Measurements from ENCODE around the gene NOSIP.

The NOSIP gene

DNA sequence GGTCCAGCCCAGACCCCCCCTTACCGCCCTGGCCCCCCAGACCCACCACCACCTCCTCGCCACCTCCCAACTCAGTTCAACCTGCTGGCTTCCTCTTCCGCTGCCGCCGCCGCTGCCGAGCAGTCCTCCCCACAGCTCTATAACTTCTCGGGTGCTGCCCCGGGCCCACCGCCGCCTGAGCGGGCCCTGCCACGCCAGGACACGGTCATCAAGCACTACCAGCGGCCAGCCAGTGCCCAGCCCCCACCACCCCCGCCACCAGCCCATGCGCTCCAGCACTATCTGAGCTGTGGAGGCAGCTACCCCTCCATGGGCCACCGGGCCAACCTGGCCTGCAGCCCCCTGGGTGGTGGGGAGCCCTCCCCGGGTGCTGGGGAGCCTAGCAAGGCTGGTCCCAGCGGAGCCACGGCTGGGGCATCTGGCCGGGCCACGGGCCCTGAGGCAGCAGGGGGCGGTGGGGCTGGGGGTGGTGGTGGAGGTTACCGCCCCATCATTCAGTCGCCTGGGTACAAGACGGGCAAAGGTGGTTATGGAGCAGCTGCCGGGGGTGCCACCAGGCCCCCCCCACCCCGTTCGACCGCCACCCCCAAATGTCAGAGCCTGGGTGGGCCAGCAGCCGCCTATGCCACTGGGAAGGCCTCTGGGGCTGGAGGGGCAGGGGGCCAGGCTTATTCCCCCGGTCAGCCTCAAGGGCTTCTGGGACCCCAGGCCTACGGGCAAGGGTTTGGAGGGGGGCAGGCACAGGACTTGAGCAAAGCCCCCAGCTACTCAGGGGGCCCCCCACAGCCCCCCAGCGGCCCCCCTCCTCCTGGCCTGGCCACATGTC, 14.8 kb upstream of the NOSIP start:
- DNase-seq (ENCODE audit: low read depth): no peak

DNA sequence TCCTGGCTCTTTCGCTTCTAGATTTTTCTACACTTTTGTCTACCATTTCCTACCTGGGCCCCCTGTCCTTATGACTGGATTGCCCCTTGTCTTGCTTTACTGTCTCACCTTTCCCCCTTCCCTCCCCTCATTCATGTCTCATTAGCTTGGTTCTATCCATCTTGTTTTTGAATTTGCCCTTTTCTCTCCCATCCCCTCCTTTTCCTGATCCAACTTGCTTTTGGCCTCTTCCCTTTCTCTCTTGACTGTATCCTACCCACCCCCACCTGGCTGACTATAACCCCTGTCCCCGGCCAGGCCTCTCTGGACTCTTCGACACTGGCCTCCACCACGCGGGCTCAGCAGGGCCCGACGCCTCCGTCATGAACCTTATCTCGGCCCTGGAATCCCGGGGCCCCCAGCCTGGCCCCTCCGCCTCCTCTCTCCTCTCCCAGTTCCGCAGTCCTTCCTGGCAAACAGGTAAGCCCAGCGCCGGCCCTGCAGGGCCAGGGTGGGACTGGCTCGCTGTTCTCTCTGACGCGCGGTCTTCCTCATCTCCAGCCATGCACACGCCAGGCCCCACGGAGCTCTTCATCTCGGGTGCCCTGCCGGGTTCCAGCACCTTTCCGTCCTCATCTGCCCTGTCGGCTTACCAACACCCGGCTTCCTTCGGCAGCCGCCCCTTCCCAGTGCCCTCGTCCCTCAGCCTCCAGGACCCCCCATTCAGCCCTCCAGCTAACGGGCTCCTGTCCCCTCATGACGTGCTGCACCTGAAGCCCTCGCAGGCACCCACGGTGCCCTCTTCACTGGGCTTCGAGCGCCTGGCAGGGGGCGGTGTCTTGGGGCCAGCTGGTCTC, 14.0 kb upstream of the NOSIP start:
- no peak for DNase-seq (ENCODE audit: low read depth)

DNA sequence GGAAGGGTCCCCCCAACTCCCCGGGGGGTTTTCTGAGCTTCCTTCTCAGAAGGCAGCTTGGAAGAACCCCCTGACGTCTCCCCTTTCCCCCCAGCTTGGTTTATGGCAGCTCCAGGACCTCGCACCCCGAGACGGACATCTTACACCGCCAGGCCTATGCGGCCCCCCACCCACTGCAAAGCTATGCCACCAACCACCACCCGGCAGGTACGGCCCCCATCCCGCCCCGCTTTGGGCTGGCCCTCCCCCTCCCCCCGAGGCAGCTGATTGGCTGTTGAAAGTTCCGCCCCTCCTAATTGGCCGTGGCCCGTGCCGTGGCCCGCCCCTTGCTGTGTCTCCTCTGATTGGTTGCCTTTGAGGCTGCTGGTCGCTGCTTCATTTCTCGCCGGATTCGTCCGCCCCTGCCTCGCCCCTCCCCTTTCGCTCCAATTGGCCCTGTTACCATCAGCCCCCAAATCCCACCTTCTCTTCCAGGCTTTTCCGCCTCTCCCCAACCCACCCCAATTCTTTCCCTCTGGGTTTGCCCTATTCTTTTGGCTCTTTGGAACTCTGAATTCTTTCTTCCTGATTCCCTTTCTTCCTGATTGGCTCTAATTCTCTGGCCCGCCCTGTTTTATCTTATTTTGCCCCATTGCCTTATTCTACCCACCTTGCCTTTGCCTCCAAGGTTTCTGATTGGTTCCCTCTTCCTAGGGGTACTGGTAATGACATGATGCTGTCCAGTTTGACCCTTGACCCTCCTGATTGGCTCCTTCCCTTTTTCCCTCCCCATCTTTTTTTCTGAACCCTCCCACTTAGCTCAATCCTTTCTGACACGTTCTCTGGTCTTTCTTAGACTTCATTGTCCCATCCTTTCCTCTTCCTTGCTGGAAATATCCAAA, 13.1 kb upstream of the NOSIP start:
- peak; percentile 84 for DNase-seq (ENCODE audit: low read depth)

DNA sequence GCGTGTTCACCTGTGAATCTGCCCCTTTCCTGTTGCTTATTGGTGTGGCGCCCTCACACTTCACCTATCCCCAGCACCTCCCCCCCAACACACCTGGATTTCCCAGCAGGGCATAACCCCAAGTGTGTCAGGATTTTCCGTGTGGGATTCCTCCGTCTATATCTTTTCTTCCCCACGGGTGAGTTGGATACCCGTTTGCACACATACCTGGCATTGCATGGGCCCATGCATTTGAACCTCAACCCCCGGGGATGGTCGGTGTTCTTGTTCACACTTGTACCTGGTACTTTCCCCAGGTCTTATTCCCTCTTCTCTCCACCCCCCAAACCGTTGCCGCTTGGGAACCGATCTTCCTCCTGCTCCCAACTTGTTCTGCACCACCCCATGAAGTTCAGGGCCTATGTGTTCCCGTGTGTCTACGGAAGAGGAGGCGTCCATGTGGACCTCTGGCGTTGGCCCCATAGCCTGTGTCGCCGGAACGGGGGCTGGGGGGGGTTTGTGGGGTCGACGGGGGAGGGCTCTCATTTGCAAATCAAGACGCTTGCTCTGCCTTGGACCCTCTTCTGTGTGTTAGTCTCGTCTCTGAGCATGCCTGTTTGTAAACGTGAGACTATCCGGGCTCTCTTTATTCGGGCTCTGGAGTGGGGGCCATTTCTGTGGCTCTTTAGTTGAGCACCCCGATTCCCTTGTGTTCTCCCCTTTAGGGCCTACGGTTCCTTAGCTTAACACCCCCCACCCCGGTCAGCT, 12.3 kb upstream of the NOSIP start:
- DNase-seq (ENCODE audit: low read depth): no peak

DNA sequence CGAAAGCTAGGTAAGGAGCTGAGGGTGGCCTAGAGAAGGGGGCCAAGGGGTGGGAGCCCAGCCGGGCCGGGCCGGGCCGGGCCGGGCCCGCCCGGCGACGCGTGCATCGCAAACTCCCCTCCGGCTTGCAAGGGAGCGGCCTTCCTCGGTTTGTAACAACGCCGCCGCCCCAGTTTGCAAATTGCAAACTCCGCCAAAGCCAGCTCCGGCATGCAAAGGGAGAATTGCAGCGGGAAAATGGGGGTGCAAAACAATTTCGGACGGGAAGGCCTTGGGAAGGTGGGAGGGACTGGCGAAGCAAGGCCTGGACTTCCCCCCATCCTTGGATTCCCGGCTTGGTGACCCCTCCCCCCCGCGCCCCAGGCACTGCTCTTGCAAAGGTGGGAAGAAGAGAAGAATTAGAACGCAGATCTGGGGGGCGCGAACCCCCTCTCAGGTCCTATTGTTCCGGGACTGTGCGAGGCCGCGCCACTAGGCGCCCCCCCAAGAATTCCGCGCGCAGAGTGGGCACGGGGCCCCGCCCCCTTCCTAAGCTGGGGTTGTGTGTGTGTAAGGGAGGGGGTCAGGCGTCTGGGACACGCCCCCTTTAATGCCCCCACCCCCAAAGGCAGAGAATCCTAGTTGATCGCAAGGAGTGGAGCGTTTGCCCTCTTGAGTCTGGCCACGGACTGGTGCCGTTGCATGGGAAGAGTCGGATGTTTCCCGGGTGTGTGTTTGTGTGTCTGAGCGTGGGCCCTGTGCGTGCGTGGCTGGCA, 11.6 kb upstream of the NOSIP start:
- peak; percentile 35 for DNase-seq (ENCODE audit: low read depth)

DNA sequence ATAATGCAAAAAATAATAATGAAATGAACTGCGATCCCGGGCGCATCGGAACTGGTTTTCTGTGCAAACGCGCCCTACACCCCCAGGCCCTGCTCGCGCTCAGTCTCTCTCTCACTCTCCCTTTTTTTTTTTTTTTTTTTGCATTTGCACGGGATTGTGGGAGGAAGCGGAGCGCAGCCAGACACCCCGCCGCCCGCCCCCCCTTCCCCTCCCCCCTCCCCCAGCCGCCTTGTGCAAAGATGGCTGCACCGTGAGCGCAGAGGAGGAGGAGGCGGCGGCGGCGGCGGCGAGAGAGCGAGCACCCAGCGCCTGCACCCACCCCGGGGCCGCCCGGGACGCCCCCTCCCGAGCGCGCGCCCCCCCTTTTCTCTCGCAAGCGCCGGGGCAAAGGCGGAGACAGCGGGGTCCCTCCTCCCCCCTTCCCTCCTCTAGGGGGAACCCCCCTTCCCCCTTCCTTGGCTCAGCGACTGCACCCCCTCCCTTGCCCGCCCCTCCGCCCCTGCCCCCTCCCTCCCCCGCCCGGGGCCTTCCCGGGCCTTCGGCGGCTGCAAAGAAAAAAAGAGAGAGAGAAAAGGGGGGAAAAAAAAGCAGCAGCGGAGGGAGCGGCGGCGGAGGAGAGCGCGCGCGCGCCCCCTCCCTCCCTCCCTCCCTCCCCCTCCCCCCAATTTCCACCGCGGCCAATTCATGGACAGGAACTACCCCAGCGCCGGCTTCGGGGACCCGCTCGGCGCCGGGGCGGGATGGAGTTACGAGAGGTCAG, 10.8 kb upstream of the NOSIP start, which contains the start of gene PRR12:
Gene PRR12, plus strand, starts transcription at position 212 of the 760 bp plus-strand sequence. Its CDS starts 473 bp downstream, at position 685.
- DNase-seq (ENCODE audit: low read depth): peak; percentile 69

DNA sequence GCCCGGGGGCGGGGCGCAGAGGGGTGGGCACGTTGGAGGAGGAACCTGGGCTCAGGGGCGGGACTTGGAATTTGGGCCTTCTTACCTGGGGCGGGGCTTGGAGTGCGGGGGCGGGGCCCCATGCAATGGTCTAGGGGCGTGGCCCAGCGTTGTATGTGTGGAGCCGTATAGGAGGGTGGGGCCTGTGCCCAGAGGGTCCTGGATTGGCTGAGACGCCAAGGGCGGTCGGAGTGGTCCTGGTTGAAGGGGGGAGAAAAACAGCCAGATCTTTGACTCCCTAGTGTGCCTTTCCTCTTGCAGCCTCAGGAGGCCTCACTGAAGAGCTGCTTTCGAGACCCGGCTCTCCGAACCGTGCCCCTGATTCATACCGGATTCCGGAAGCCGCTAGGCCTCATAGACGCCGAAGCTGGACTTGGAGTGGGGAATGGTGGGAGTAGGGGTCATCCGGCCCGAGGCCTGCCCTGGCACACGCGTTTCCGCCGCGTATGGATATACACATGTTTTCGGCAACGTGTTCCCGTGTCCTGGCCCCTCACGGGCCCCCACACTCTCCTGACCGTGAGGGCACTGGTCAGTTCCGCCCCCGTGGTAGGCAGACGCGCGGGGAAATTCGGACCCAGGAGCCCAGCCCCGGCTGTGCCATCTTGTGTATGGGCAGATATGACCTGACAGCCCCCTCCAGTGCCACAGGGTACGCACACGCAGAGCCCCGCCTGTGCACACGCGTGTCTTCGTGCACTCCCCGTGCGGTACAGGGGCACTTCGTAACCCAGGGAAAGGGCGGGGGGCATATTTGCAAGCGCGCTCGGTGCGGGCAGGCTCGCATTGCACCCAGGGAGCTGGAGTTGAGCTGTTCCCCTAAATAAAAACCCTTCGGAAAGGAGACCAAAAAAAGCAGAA, 10.0 kb upstream of the NOSIP start:
- DNase-seq (ENCODE audit: low read depth): peak; percentile 87

DNA sequence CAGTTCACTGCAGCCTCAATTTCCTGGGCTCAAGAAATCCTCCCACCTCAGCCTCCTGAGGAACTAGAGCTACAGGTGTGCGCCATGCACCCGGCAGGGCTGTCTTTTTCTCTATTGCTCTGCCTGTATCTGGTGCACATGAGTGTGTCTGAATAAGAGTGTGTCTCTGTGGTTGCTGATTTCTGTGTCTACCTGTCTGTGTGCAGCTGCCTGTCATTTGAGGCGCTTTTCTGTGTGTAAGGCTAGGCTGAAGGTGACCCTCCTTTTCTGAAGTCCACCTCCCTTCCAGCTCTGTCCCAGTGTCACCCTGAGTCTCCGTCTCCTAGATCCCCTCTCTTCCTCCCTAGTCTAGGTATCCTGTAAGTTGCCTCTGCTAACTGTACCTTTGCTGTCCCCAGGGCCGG, 9.1 kb upstream of the NOSIP start:
- no peak for DNase-seq (ENCODE audit: low read depth)

DNA sequence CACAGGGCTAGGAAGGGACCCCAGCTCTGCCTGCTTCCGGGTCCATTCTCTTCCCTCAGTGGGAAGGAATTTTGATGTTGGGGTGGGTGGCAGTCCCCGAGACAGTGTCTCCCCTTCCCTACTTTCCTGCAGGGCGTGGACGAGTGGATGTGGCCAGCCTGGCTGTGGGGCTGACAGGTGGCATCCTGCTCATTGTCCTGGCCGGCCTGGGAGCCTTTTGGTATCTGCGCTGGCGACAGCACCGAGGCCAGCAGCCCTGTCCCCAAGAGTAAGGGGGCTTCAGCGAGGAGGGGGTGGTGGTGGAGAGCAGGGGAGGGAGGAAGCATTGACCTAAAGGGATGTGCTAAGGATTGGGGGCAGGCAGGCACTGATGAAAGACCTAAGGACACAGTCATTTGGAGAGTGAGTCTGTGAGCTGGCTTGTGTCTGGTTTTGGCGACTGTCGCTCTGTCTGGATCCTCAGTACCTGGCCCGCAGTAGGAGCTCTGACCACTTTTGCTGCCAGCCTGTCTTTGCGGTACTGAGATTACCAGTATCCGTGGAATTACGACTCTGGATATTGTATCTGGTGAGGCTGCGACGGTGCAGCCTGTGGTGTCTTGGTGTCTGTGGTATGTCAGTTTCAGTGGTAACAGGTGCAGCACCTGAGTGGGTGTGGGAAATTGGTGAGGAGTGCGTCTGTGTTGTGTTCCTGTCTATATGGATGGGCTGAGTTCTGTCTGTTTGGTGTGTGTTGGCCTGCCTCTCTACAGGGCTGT, 8.2 kb upstream of the NOSIP start:
- no peak for DNase-seq (ENCODE audit: low read depth)

DNA sequence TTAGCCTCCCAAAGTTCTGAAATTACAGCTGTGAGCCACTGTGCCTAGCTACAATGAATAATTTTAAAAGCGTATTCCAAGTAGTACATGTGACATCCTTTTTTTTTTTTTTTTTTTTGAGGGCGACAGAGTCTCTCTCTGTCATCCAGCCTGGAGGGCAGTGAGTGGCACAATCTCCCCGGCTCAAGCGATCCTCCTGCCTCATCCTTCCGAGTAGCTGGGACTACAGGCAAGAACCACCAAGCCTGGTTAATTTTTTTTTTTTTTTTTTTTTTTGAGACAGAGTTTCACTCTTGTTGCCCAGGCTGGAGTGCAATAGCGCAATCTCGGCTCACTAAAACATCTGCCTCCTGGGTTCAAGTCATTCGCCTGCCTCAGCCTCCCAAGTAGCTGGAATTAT, 6.9 kb upstream of the NOSIP start:
- no peak for DNase-seq (ENCODE audit: low read depth)

DNA sequence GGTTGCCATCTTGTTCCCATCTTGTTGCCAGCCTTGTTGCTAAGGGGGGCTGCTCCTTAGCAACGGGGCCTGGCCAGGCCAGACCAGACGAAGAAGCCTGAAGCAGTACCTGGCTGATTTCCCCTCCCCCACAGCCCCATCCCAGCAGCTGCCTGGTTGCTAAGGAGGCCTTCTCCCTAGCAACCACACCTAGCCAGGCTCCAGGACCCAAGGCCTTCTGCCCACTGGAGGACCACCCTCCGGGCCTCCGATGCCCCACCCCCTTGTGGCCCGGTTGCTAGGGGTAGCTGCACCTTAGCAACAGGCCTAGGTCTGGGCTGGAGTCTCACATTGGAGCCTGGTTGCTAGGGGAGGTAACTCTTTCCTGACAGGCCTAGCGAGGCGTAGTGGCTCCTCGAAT, 4.7 kb upstream of the NOSIP start:
- no peak for DNase-seq (ENCODE audit: low read depth)

DNA sequence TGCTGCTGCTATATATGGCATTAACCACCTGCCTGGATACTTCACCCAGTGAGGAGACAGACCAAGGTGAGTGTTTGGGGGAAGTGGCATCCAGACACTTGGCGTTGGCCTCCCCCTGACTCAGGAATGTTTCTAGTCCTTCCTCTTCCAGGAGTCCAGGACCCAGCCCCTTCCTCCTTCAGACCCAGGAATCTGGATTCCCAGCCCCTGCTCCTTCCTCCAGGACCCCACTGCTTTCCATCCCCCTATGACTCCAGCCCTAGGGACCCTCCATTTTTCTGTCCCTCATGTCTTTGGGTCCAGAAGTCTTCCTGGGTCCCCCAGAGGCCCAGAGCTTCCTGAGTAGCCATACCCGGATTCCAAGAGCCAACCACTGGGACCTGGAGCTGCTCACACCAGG, 2.9 kb upstream of the NOSIP start:
- no peak for DNase-seq (ENCODE audit: low read depth)

DNA sequence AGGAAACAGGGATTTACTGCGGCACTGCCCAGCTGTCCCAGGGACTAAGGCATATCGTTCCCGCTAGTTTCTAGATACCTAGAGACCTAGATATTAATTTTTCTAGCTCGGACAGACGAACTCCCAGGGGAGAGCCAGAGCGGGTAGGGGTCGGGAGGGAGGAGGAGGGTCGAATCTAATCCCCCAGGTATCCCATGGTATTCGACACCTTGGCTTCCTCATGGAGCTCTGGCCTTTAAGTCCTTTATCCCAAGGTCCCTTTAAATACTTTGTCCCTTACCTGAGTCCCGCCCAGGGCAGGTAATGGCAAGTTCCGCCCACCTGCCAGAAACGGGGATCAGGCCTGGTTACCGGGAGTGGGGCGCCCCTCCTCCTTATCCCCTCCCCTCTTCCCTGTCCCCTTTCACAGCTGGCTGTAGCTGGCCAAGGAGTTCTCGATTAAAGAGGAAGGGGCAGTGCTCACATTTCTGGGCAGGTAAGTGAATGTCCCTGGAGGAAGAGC, 702 bp upstream of the NOSIP start, which contains the start of gene PRRG2:
Gene PRRG2, plus strand, starts transcription at position 310 of the 502 bp plus-strand sequence. CDS start 1,904 bp downstream, outside the sequence.
- DNase-seq (ENCODE audit: low read depth): no peak

DNA sequence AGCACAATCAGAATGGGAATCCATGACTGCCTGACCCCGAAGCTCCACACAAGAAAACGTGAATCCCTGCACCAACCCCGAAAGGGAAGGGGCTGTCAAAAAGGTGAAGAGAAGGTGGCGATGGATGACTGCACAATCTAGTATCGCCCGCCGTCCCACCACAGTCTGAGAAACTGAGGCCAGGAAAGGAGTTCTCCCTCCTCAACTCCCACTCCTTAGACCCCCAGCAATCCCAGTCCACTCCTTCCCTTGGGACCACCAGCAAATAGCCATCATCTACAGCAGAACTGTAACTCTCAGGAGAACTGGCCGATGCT, 451 bp downstream of the NOSIP start:
- no peak for DNase-seq (ENCODE audit: low read depth)

DNA sequence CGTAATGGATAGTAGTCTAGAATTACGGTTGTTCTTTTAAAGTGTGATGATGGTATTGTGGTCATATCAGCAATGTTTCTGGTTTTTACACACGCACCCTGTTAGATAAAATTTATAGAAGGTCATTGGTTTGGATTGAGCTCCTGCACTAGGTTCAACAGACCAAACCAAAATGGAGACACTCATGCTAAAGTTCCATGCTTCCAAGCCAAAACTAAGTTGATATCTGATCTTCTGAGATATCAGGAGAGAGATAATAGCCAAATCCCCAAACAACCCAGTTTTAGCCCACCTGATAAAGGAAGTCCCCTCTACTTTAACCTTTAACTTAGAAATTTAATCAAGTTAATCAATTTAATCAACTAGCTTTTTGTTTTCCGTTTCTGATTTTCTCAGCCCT, 1.2 kb downstream of the NOSIP start:
- no peak for DNase-seq (ENCODE audit: low read depth)

DNA sequence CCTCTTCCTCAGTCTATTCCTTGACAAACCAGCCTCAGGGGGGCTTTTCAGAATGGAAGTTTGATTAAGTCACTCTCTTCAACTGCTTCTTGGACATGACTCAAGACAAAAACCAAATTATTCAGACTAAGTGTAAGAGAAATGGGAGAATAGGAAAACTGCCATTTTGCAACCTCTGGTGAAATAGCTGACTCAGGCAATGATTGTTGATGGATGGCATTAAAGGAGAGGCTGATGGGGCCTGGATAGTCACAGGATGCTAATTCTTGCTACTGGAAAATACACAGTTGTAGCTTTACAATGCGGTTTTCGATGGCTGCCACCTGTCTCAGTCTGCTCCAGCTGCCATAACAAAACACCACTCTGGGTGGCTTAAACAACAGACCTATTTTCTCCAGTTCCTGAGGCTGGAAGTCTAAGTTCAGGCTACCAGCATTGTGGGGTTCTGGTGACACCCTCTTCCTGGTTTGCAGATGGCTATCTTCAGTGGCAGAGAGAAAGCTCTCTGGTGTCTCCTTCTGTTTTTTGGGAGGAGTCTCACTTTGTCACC, 6.1 kb downstream of the NOSIP start:
- DNase-seq (ENCODE audit: low read depth): no peak

DNA sequence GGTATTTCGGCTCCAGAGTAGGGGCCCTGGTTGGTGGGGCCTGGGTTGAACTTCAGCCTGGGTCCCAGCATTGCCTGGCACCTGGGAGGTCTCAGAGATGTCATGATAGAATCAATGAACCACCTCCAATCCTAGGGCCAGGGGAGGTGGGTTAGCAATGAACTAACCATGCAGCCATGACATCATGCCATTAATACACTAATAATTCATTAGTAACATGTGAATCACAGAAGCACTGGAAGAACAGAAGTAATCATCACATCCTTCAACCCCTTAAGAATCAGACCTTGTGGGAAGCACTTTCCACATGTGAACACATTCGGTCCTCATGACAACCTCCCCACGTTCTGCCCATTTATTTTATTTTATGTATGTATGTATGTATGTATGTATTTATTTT, 6.9 kb downstream of the NOSIP start:
- DNase-seq (ENCODE audit: low read depth): no peak

DNA sequence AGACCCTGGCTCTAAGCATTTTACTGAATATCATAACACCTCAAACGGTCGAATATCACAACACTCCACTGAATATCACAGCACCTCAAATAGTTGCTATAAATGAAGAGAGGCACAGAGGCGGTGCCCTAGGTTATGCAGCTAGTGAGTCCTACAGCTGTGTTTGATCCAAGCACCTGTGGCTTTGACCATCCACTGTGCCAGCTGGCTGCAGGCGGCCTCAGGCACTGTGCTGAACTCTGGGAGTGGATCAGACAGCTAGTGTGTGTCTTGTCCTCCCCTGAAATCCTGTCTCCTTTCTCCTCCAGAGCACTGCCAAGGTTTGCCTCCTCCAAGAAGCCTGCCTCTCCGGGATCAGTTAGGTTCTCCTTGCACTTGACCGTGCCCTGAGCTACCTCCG, 7.3 kb downstream of the NOSIP start:
- DNase-seq (ENCODE audit: low read depth): no peak

All from stimulated activated CD8-positive, alpha-beta memory T cell treated with anti-CD3 and anti-CD28 coated beads, Interleukin-12 subunit alpha, Interleukin-12 subunit beta, amount 100 ng/mL, for 4 hours (primary cell).